ENCODE measurements around the gene CHID1. TPM values are rescaled to one million over a fixed set of nuclear protein-coding genes. Genes with fewer than 3 reads are reported as not detected.
A peak's percentile ranks its signal among the peaks of the same experiment; 100 is the strongest.

Gene CHID1
- total and polyA plus RNA-seq, 2 of the 8 experiments (the other 6 are each of a cell fraction or from before 2014, with no cell fraction given), result 81.2 to 88.5 TPM

- Histone ChIP-seq H4K91ac (replicated peaks; ENCODE audit: insufficient read length, low read length) (no peak overlapping the region), H3K4me1 (replicated peaks in 1 of 4; ENCODE audit: control insufficient read depth in 3 of 4, insufficient read depth in 4 of 4, low read length in 3 of 4) (peaks cover 0 to 21% (median 8%) of the 10 kb centered on the region in 4 experiments; a peak in 5 of 7 replicates), H3K79me1 (ENCODE audit: low read depth, low read length) (peaks cover 24% of the 10 kb centered on the region), H3K18ac (ENCODE audit: extremely low read depth, low read length) (no peak overlapping the region), H3K9me3 (ENCODE audit: insufficient read depth in 2 of 2, low read depth in 1 of 2, low read length in 1 of 2) (no peaks in the 10 kb centered on the region), H3K4ac (replicated peaks; ENCODE audit: insufficient read length, low read depth, low read length) (no peak overlapping the region), H3K56ac (replicated peaks; ENCODE audit: insufficient read length, low read depth, low read length) (no peak overlapping the region), H3K79me2 (ENCODE audit: control insufficient read depth in 1 of 2, insufficient read depth in 2 of 2, low read length in 2 of 2) (peaks cover 2 to 52% of the 10 kb centered on the region in 2 experiments; a peak in 3 of 4 replicates), H2BK120ac (replicated peaks; ENCODE audit: low read depth, low read length) (no peak overlapping the region), H3K27ac (ENCODE audit: low read depth, low read length) (no peak overlapping the region), H3K9ac (replicated peaks in 1 of 4; ENCODE audit: extremely low read depth in 1 of 4, low read depth in 3 of 4, low read length in 3 of 4) (no peak overlapping the region), H2AK5ac (ENCODE audit: low read depth, low read length) (no peak overlapping the region), H2AFZ (ENCODE audit: low read length) (no peak overlapping the region), H3K14ac (ENCODE audit: insufficient read length) (no peak overlapping the region), H2BK5ac (ENCODE audit: low read depth, low read length) (0 out of 2 replicates have a peak overlapping the region, but pooled peaks have one; percentile 10), H4K20me1 (replicated peaks in 1 of 2; ENCODE audit: control insufficient read depth in 1 of 2, insufficient read depth in 2 of 2, low read length in 2 of 2) (peaks cover 5 to 26% of the 10 kb centered on the region in 2 experiments), H2BK12ac (ENCODE audit: low read depth, low read length) (no peak overlapping the region), H4K8ac (ENCODE audit: extremely low read depth, insufficient read depth, low read length) (no peak overlapping the region), H2BK20ac (ENCODE audit: low read length) (no peak overlapping the region), H3K23ac (ENCODE audit: insufficient read length) (no peak overlapping the region), H4K5ac (ENCODE audit: insufficient read length, low read depth, low read length) (no peak overlapping the region), H3K23me2 (ENCODE audit: low read depth, low read length) (peaks cover 2% of the 10 kb centered on the region; the same call in 1 of the 2 replicates), H3K4me3 (ENCODE audit: extremely low read depth in 1 of 4, insufficient read depth in 2 of 4, low read depth in 3 of 4, low read length in 4 of 4) (no peak overlapping the region), H3K36me3 (ENCODE audit: control insufficient read depth in 2 of 4, insufficient read depth in 4 of 4, low read length in 3 of 4) (peaks cover 0 to 14% (median 3%) of the 10 kb centered on the region in 4 experiments; a peak in 3 of 8 replicates), H3K27me3 (replicated peaks in 1 of 4; ENCODE audit: control insufficient read depth in 3 of 4, extremely low read depth in 1 of 4, insufficient read depth in 3 of 4, low read length in 3 of 4) (no peaks in the 10 kb centered on the region), H3K4me2 (ENCODE audit: insufficient read depth in 1 of 2, low read depth in 2 of 2, low read length in 2 of 2) (no peak overlapping the region), H2BK15ac (ENCODE audit: low read length) (no peak overlapping the region)
- ChIA-PET POLR2A (ENCODE audit: partially characterized antibody) (interaction anchor here (0.7 to 6.2 kb wide), 3 partner anchors 13 to 111 kb away, joined by 3 to 45 read pairs (median 8); no protein-coding TSS in a partner anchor), CTCF (ENCODE audit: partially characterized antibody) (interaction anchor here (1.1 to 2.6 kb wide), 8 partner anchors 13 to 33 kb away, joined by 3 to 15 read pairs (median 4); no protein-coding TSS in a partner anchor)
- no peak for FAIRE-seq
- WGBS, 2 experiments (ENCODE audit: extremely low coverage in 1 of 2, insufficient coverage in 1 of 2, insufficient read length in 1 of 2, insufficient replicate concordance in 2 of 2, low coverage in 1 of 2, low lambda C conversion rate in 2 of 2, missing lambda C conversion rate in 1 of 2), result 94% methylated on average over 11 of the region's 11 CpGs; no CpG with 5 or more reads in 1 of the 2 experiments
- no peak for DNase-seq (ENCODE audit: low read depth in 1 of 2, low spot score in 2 of 2)
- TF ChIP-seq, protein P1, sequence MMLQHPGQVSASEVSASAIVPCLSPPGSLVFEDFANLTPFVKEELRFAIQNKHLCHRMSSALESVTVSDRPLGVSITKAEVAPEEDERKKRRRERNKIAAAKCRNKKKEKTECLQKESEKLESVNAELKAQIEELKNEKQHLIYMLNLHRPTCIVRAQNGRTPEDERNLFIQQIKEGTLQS (IDR thresholded peaks at IDR 0.05; ENCODE audit: insufficient read depth, low read depth, low read length), result no peak
- TF ChIP-seq POLR2AphosphoS5 (IDR thresholded peaks at IDR 0.05; ENCODE audit: low read depth, low read length) (no peak), RFX5 (IDR thresholded peaks at IDR 0.05; ENCODE audit: borderline replicate concordance, low read depth, low read length) (no peak), TAF7 (optimal IDR thresholded peaks at IDR 0.05; ENCODE audit: borderline replicate concordance, low read depth, low read length) (no peak), NRF1 (IDR thresholded peaks at IDR 0.05; ENCODE audit: low read depth, low read length) (no peak), CEBPB (IDR thresholded peaks at IDR 0.05; ENCODE audit: low read depth, low read length) (no peak), POU5F1 (IDR thresholded peaks at IDR 0.05; ENCODE audit: low read depth, low read length) (no peak), SP1 (IDR thresholded peaks at IDR 0.05; ENCODE audit: low read depth, low read length) (no peak), SUZ12 (IDR thresholded peaks at IDR 0.05; ENCODE audit: low read length) (no peak), SIX5 (IDR thresholded peaks at IDR 0.05; ENCODE audit: low read depth, low read length) (no peak), CHD2 (IDR thresholded peaks at IDR 0.05; ENCODE audit: low read length) (no peak), ASH2L (IDR thresholded peaks at IDR 0.05; ENCODE audit: low read length) (no peak), EGR1 (IDR thresholded peaks at IDR 0.05; ENCODE audit: borderline replicate concordance, low read depth, low read length) (no peak)
Measured at GRCh38 chr11:957212-957920, 46.8 kb upstream of the CHID1 start.
